Prostate gland (tissue), 2 donors: ENCODE data around the gene VSNL1.

Experiments
- CTCF ChIP-seq, 4 experiments: fragments of 200-600 bp in 2 of 4; fragments of 450-650 bp in 2 of 4; sonication (generic) in 2 of 4; IDR thresholded peaks; 1 replicate in 3 of 4; 2 replicates in 1 of 4; pipeline ENCODE4 v1.5.1; 2016 to 2019; ENCODE audit warnings: antibody characterized with exemption in 4 of 4, mild to moderate bottlenecking in 2 of 4, moderate library complexity in 2 of 4
- POLR2A ChIP-seq: fragments of 450-650 bp; IDR thresholded peaks from one replicate; pipeline ENCODE4 v1.6.1; 2016; ENCODE audit warnings: antibody characterized with exemption, mild to moderate bottlenecking
- POLR2AphosphoS5 ChIP-seq: sonication (generic); formaldehyde crosslinking; IDR thresholded peaks from one replicate; pipeline ENCODE4 v1.6.1; 2017; ENCODE audit warnings: antibody characterized with exemption

- TF ChIP-seq CTCF (IDR thresholded peaks at IDR 0.05) (no peak), POLR2A (no peak), POLR2AphosphoS5 (no peak)
Observed at GRCh38 chr2:17689010-17689409, 148.5 kb downstream of the VSNL1 start.
